SJCRH30 (cell line): ENCODE results near the gene MCRIP1. TPM values are rescaled to one million over a fixed set of nuclear protein-coding genes. Genes with fewer than 3 reads are reported as not detected.

Experiments
- DNase-seq, 2 experiments: peaks; one replicate each; pipeline ENCODE4 v3.0.0-alpha.2; 2015 to 2020
- H3K27ac ChIP-seq: fragments of 250-450 bp; sonication (Bioruptor Pico); 2 replicates; pipeline ENCODE4 v1.5.1; 2020; ENCODE audit warnings: mild to moderate bottlenecking, moderate library complexity
- H3K27me3 ChIP-seq: fragments of 250-450 bp; sonication (Bioruptor Pico); 2 replicates; pipeline ENCODE4 v1.5.1; 2020; ENCODE audit warnings: mild to moderate bottlenecking, moderate library complexity
- H3K36me3 ChIP-seq: fragments of 250-450 bp; sonication (Bioruptor Pico); 2 replicates; pipeline ENCODE4 v1.5.1; 2020; ENCODE audit warnings: mild to moderate bottlenecking, moderate library complexity
- H3K4me1 ChIP-seq: fragments of 250-450 bp; sonication (Bioruptor Pico); 2 replicates; pipeline ENCODE4 v1.5.1; 2020; ENCODE audit warnings: mild to moderate bottlenecking, moderate library complexity
- H3K4me3 ChIP-seq: fragments of 250-450 bp; sonication (Bioruptor Pico); 2 replicates; pipeline ENCODE4 v1.5.1; 2020; ENCODE audit warnings: mild to moderate bottlenecking, moderate library complexity
- H3K9me3 ChIP-seq: fragments of 250-450 bp; sonication (Bioruptor Pico); replicated peaks from 2 replicates; pipeline ENCODE4 v1.5.1; 2020; ENCODE audit warnings: mild to moderate bottlenecking, moderate library complexity
- total RNA-seq: library from RNA; depleted of rRNA; stranded (reverse); fragments of >200 nt; shearing (Covaris generic); gene quantifications from 2 replicates; pipeline ENCODE4 v1.2.3, GENCODE V29; 2014; rRNA removed

MCRIP1 gene, protein sequence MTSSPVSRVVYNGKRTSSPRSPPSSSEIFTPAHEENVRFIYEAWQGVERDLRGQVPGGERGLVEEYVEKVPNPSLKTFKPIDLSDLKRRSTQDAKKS
- 130 and 146 TPM in 2 replicates for total RNA-seq

DNA sequence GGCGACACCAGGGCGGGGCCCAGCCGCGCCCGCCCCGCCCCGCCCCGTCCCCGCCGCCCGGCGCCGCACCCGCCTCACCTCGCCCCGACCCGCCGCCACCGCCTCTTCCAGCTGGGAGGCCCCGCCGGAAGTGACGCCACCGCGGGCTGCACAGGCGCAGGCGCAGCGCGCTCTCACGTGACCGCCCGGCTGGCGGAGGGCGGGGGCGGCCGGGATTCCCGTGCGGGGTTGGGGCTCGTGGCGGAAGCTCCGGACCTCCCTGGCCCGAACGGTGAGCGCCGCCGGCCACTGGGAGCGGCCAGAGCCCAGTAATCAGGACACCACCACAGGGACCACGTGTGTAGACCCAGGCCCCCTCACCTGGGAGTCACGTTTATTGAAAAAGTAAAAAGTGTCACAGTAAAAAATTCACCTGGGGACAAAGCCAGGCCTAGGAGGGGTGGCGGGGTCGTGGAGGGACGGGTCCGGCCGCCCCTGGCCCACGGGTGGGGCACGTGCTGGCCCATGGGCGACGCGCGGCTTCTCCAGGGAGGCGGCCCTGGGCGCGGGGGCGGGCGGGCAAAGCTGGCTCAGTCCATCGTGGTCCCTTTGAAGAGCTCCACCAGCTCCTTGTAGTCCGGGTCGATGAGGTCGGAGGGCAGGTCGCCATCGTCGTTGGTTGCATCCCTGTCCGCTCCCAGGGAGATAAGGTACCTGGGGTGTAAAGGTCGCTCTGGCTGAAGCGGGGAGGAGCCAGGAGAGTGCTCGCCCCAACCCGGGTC is at the start of gene MCRIP1:
MCRIP1 (minus strand) TSS at position 132 of the 761 bp plus-strand sequence. CDS start 8,785 bp downstream, outside the sequence.
- Histone ChIP-seq H3K36me3 (no peaks in the 10 kb centered on the region), H3K4me3 (peak within 1 kb of the TSS; percentile 77), H3K4me1 (peaks cover 12% of the 10 kb centered on the region), H3K27ac (peak within 1 kb of the TSS; percentile 71), H3K27me3 (no peaks in the 10 kb centered on the region), H3K9me3 (no peaks in the 10 kb centered on the region)
- peak; percentile 98 to 99 for DNase-seq

DNA sequence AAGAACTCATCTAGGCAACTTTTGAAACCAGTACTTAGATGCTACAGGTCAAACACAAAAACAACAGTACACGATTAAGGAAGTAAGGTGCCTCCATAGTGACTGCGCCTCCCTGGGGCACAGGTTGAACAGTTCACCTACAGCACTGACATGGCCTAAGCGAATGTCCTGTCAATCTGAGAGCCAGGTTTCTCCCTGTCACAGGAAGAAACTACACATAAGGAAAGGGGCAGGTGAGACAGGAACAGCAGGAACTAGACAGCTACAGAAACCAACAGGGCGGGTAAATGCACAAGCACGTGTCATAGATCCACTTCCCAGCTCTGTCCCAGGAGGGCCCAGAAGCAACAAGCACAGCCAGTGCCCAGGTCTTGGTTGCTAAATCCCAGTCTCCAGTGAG is 46.0 kb upstream of the MCRIP1 start:
- Histone ChIP-seq H3K36me3 (peaks cover 62% of the 10 kb centered on the region), H3K27me3 (no peaks in the 10 kb centered on the region), H3K27ac (no peak overlapping the region), H3K4me1 (no peaks in the 10 kb centered on the region), H3K4me3 (no peak overlapping the region), H3K9me3 (no peaks in the 10 kb centered on the region)
- DNase-seq, result no peak

DNA sequence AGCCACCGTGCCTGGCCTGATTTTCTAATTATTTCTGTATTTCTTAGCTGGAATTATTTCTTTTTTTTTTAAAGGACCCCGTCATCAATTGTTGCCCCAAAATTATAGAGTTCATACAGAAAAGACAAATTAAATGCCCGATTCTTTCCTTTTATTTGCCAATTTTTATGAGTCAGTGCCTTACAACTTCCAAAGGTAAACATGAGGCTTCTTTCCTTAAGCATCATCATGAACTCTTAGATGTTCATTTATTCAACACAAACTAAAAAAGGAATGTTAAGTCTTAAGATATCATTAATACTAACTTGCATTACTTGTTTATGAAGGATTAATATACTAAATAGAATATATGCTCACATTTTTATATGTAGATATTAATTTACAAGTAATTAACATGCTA is 45.2 kb upstream of the MCRIP1 start:
- H3K4me3 ChIP-seq, result no peak overlapping the region
- peaks cover 54% of the 10 kb centered on the region for H3K36me3 ChIP-seq
- H3K9me3 ChIP-seq, result no peaks in the 10 kb centered on the region
- DNase-seq, result no peak
- H3K27ac ChIP-seq, result no peak overlapping the region
- no peaks in the 10 kb centered on the region for H3K27me3 ChIP-seq
- no peaks in the 10 kb centered on the region for H3K4me1 ChIP-seq

DNA sequence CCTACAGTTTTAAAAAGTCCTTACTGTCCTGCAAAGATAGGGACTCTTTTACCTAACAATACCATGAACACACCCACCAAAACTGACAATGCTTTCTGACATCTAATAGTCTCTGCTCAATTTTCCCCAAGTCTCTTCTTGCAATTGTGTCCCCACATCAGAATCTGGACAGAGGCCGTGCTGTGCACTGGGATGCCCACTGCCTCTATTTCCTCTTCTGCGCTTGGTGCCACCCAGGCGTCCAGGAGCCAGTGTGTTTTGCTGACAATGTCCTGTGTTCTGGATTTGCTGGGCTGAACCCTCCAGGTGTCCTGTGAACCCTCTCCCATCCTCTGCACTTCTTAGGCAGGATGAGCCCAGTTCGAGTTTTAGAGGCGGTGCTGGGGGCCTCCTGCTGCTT is 44.5 kb upstream of the MCRIP1 start:
- H3K27me3 ChIP-seq, result no peaks in the 10 kb centered on the region
- no peaks in the 10 kb centered on the region for H3K9me3 ChIP-seq
- no peak overlapping the region for H3K4me3 ChIP-seq
- no peaks in the 10 kb centered on the region for H3K4me1 ChIP-seq
- H3K36me3 ChIP-seq, result peaks cover 48% of the 10 kb centered on the region
- DNase-seq, result no peak
- H3K27ac ChIP-seq, result no peak overlapping the region

DNA sequence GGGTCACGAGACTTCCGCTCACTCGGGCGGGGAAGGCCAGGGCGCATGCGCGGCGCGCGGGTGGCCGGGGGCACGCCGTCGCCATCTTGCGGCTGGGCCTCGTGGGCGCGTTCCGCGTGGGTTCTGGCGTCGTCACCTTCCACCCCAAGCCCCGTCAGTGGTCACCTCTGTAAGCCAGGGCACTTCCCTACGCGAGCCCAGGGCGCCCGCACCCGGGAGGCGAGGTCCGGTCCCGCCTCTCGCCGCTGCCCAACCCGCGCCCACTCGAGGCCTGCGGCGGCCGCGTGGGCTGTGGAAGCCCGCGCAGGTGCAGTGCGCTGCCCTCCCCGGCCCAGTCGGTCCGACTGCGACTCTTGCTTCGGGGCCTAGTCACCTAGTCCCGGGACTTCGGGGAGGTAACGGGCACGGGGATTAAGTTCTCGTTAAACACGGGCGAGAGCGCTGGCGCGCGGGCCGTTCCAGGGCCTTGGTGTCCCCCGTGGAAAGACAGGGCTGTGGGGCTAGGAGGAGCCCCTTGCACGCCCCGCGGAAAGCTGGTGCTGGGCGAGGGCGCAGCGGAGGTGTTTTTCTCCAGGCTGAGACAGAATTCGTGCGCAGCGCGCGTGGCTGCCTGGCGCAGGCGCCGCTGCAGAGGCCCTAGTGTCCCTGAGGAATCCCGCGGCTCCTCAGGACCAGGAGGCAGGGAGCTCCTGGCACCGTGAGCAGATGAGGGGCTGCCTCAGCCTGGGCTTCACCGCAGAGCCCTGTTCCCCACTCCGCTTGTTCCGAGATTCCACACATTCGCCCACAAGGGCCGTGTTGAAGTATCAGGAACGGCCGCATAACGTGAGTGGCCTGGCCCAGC is 38.5 kb upstream of the MCRIP1 start:
- no peaks in the 10 kb centered on the region for H3K9me3 ChIP-seq
- DNase-seq, result peak; percentile 97 to 98
- H3K4me1 ChIP-seq, result peaks cover 7% of the 10 kb centered on the region
- no peaks in the 10 kb centered on the region for H3K27me3 ChIP-seq
- peak overlapping the region; percentile 83 for H3K4me3 ChIP-seq
- peaks cover 22% of the 10 kb centered on the region for H3K36me3 ChIP-seq
- H3K27ac ChIP-seq, result peak overlapping the region; percentile 91

DNA sequence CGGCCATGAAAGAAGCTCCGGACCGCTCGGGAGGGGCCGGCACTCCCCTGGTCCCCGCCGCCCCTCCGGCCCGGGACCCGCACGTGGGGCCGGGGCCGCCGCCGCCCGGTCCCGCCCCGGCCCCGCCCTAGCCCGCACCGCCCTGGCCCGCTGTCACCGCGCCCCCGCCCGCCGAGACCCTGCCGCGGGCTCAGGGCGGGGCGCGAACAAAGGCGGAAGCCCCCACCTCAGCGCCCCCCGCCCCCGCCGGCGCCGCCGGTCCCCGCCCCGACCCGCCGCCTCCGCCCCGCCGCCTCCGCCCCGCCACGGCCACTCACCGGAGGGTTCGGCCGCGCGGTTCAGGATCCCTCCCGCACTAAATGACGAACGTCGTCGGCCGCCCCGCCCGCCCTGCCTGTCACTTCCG is 37.9 kb upstream of the MCRIP1 start, which contains the start of gene ARHGDIA:
ARHGDIA (minus strand) TSS at position 357 of the 406 bp plus-strand sequence. CDS start 1,407 bp downstream, outside the sequence.
- Histone ChIP-seq H3K27ac (peak within 1 kb of the TSS; percentile 91), H3K4me1 (peaks cover 7% of the 10 kb centered on the region), H3K9me3 (no peaks in the 10 kb centered on the region), H3K27me3 (no peaks in the 10 kb centered on the region), H3K36me3 (peaks cover 22% of the 10 kb centered on the region), H3K4me3 (peak within 1 kb of the TSS; percentile 83)
- no peak for DNase-seq

DNA sequence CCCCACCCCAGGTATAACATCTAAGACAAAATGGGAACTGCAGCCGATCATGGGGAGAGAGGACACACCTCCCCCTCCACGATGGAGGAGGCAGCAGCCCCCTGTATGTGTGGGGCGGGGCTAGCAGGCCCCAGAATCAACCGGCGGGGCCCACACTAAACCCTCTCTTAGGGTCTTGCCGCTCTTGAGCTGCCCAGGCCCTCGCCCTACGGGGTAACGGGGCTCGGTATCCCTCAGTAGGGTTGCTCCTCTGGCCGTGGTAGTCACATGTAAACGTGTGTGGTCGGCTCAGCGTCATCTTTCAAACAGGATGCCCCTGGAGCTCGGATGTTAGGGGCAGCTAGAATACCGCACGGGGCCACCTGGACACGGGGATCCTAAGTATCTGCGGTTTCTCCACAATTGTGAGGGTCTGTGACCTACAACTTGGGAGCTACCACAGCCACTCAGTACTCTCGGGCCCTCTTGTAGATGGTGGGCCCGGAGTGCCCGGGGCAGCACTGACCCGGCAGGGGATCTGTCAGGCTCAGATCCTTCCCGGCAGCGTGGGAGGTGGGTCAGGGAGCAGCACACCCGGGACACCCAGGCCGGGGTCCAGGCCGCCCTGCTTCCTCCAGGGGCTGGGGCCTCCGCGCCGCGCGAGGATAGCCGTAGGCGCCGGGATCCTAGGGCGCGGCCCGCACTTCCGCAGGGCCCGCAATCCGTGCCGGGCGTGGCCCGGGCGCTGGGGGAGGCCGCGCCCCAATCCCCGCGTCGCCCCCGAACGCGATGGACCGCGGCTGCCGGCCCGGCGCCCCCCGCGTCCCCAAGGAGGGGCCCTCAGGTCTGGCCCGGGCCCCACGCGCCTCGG is 37.3 kb upstream of the MCRIP1 start:
- peak; percentile 62 to 69 for DNase-seq

DNA sequence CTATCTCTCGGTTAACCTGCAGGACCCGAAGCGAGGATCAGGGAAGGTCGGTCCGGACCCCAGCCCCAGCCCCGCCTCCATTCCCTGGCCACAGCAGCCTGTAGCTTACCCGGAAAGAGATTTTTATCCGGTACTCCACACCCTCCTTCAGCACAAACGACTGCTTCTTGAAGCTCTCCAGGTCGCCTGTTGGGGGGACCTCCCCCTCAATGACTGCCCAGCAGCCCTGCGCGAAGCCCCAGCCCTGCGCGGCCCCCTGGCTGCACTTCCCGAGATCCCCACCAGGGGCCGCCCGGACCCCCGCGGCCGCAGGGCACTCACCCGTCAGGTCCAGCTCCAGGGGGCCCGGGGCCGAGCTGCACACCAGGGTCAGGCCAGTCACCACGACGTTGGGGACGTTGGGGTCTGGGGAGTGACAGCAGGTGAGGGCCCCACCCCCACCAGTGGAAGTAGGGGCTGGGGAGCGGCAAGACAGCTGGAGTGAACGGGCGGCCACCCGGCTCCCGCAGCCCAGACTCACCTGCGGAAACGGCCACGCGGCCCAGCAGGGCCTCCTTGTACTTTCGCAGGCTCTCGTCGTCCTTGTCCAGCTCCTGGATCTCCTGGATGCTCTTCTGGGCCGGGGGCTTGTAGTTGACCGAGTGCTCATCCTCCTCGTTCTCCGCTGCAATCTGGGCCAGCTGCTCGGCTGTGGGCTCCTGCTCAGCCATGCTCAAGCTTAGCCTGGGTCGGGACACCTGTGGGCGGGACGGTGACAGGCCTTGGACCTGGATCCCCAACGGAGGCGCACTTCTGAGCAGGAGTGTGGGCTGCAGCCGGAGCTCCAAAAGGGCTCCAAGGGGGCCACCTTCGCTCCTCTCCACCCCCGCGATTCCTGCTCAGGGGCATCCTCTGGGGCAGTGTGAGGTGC is 36.4 kb upstream of the MCRIP1 start:
- Histone ChIP-seq H3K27ac (no peak overlapping the region), H3K36me3 (peaks cover 22% of the 10 kb centered on the region), H3K27me3 (no peaks in the 10 kb centered on the region), H3K9me3 (no peaks in the 10 kb centered on the region), H3K4me3 (peak overlapping the region; percentile 83), H3K4me1 (peaks cover 7% of the 10 kb centered on the region)
- peak; percentile 43 to 54 for DNase-seq

More for the DNA sequence above, 37.3 kb upstream of the MCRIP1 start:
- H3K4me1 ChIP-seq, result peaks cover 7% of the 10 kb centered on the region
- peaks cover 22% of the 10 kb centered on the region for H3K36me3 ChIP-seq
- no peaks in the 10 kb centered on the region for H3K27me3 ChIP-seq
- no peaks in the 10 kb centered on the region for H3K9me3 ChIP-seq
- H3K4me3 ChIP-seq, result peak overlapping the region; percentile 83
- peak overlapping the region; percentile 54 for H3K27ac ChIP-seq

DNA sequence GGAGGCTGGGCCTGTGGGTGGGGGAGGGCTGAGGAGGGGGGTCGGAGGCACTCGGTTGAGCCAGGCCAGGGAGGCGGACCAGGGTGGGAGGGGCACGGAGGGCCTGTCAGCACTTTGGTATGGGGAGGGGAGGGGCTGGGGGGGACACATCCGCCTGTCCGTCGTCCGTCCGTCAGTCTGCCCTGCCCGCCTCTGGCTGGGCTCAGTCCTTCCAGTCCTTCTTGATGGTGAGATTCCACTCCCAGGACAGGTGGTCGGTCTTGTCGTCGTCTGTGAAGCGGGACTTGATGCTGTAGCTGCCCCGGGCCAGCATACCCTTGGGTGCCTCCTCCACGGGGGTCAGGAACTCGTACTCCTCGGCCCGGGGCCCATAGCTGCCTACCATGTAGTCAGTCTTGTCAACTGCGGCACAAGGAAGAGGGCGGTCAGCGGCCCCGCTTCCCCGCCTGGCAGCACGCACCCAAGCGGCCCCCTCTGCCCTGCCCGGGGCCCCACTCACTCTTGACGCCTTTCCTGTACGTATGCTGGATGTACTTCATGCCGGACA is 35.7 kb upstream of the MCRIP1 start:
- Histone ChIP-seq H3K27ac (no peak overlapping the region), H3K4me3 (no peak overlapping the region), H3K36me3 (peaks cover 22% of the 10 kb centered on the region), H3K27me3 (no peaks in the 10 kb centered on the region), H3K9me3 (no peaks in the 10 kb centered on the region), H3K4me1 (peaks cover 7% of the 10 kb centered on the region)
- DNase-seq, result peak; percentile 57 to 65

DNA sequence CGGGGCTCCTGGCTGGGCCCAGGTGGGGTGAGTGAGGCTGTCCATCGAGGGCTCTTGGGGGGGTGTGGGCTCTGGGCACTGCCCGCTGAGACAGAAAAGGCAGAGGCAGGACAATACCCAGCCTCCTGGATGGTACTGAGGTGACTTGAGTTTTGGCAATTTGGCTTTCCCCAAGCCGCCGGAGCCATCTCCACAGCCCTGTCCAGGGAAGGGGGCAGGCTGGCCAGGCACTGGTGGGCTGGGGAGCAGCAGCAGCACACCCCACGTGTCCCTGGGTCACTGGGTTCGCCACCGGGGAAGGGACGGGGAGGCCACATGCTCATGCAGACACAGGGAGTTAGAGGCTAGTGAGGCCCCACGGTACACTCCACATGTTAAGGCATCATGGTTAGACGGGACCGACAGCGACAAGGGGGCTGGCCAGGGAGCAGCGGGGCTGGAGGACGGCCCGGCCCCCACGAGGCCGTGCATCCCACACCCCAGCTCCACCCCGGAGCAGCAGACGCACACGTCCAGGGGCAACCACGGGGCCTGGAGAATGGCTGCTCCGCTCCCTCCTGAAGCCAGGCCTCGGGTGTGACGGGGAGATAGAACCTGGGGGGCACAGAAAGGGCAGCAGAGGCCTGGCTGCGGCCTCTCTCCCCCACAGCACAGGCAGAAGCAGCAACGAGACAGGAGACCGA is 35.0 kb upstream of the MCRIP1 start:
- H3K36me3 ChIP-seq, result peaks cover 25% of the 10 kb centered on the region
- H3K4me3 ChIP-seq, result no peak overlapping the region
- no peak overlapping the region for H3K27ac ChIP-seq
- H3K27me3 ChIP-seq, result no peaks in the 10 kb centered on the region
- peaks cover 7% of the 10 kb centered on the region for H3K4me1 ChIP-seq
- no peaks in the 10 kb centered on the region for H3K9me3 ChIP-seq
- no peak for DNase-seq

DNA sequence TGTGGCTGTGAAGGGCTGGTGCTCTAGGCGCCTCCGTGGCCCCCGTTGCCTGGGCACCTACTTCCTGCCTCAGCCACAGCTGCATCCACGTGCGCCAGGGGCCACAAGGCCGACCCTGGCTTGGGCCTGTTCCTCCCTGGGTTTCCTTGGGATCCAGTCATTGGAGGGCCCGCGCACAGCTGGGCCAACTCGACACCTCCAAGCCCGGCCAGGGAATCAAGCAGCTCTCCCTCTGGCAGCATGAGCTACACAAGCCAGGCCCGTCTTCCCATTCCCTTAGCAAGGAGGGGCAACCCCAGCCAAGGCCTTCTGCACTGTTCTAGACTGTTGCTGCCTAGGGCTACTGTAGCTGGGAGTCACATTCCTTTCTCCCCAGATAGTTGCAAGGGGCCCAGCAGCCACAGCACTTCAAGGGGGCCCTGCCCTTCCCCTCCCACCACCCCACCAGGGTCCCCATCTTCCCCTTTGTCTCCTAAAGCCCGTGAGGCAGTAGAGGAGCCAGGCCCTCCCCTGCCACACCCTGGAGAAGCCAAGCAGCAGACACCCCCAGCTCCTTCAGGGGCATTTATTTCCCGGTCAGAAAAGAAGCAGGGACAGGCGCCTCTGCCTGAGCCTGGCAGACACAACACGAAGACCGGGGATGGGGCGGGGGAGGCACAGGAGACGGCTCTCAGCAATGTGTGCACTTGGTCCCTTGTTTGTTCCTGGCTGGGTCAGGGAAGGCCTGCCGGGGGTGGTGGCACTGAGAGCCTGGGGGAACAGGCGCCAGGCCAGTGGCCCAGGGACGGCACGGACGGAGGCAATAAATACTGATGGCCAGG is 34.3 kb upstream of the MCRIP1 start:
- H3K27ac ChIP-seq, result no peak overlapping the region

More for the DNA sequence above, 34.3 kb upstream of the MCRIP1 start:
- Histone ChIP-seq H3K36me3 (peaks cover 25% of the 10 kb centered on the region), H3K4me1 (peaks cover 7% of the 10 kb centered on the region), H3K9me3 (no peaks in the 10 kb centered on the region), H3K4me3 (no peak overlapping the region), H3K27me3 (no peaks in the 10 kb centered on the region)
- peak; percentile 59 to 63 for DNase-seq
